Colonic mucosa (tissue), 4 donors: ENCODE results near the gene KIF16B. TPM values are rescaled to one million over a fixed set of nuclear protein-coding genes. Genes with fewer than 3 reads are reported as not detected.

Experiments
- DNase-seq: peaks from one replicate; pipeline ENCODE4 v3.0.0-alpha.2; 2020
- H3K27ac ChIP-seq: fragments of 200-600 bp; one replicate; pipeline ENCODE4 v1.8.0; 2021
- H3K27me3 ChIP-seq: fragments of 200-600 bp; one replicate; pipeline ENCODE4 v1.8.0; 2021
- H3K36me3 ChIP-seq: fragments of 200-600 bp; one replicate; pipeline ENCODE4 v1.8.0; 2021
- H3K4me1 ChIP-seq: fragments of 200-600 bp; one replicate; pipeline ENCODE4 v1.8.0; 2021; ENCODE audit warnings: mild to moderate bottlenecking
- H3K4me3 ChIP-seq: fragments of 200-600 bp; one replicate; pipeline ENCODE4 v1.8.0; 2021
- H3K9ac ChIP-seq, 2 donors: one replicate each; pipeline ENCODE4 v1.7.0; 2013; ENCODE audit warnings: control low read depth in 2 of 2, low read depth in 2 of 2, low read length in 2 of 2
- H3K9me3 ChIP-seq: fragments of 200-600 bp; one replicate; pipeline ENCODE4 v1.8.0; 2021
- intact Hi-C: fragments of 100-400 bp; cut with DNase I; formaldehyde crosslinking; loops from one replicate; pipeline ENCODE4 v1.14.1; 2022
- total RNA-seq, 2 donors: library from RNA; stranded (reverse); fragmentation: NEBNext Ultra II Directional in 1 of 2; extraction: Animal tissue kit (Norgen Biotek cat#: 25700) in 1 of 2; gene quantifications; one replicate each; pipeline ENCODE4 v1.2.1, GENCODE V29; 2021
- TF ChIP-seq, protein P1 (sequence below): fragments of 200-600 bp; IDR thresholded peaks from one replicate; pipeline ENCODE4 v1.8.0; 2022; ENCODE audit warnings: antibody characterized with exemption, mild to moderate bottlenecking
- donor health status: healthy.
- donor health status: DM: no; HTN: no; CAD: no.
- donor health status: DM: no; HTN: no; CAD: no.

Gene KIF16B
- total RNA-seq, 2 donors from 2014 or later, result 41.6 to 68.7 TPM

DNA sequence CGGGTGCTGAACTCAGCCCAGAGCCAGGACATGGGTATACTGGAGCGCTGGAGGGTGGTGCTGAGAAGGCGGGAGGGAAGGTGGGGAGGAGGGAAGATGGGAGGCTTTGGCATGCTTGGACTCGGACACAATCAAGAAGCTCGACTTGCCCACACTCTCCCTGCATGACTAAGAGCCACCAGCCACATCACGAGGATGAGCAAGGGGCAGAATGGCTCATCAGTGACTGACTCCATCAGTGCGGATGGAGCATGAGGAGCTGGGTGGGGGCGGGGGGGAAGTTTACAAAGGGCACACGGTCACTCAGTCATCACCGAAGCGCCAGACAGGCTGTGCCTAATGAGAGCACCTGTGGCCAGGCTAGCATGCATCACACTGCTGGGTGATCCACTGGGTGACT is 222.8 kb downstream of the KIF16B start:
- no peak overlapping the region for H3K4me3 ChIP-seq
- no peak for DNase-seq
- H3K9me3 ChIP-seq, result no peaks in the 10 kb centered on the region
- H3K27me3 ChIP-seq, result no peaks in the 10 kb centered on the region
- intact Hi-C loops, result no loop called here
- H3K27ac ChIP-seq, result no peak overlapping the region
- TF ChIP-seq, protein P1, sequence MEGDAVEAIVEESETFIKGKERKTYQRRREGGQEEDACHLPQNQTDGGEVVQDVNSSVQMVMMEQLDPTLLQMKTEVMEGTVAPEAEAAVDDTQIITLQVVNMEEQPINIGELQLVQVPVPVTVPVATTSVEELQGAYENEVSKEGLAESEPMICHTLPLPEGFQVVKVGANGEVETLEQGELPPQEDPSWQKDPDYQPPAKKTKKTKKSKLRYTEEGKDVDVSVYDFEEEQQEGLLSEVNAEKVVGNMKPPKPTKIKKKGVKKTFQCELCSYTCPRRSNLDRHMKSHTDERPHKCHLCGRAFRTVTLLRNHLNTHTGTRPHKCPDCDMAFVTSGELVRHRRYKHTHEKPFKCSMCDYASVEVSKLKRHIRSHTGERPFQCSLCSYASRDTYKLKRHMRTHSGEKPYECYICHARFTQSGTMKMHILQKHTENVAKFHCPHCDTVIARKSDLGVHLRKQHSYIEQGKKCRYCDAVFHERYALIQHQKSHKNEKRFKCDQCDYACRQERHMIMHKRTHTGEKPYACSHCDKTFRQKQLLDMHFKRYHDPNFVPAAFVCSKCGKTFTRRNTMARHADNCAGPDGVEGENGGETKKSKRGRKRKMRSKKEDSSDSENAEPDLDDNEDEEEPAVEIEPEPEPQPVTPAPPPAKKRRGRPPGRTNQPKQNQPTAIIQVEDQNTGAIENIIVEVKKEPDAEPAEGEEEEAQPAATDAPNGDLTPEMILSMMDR, result no peak
- no peak overlapping the region for H3K9ac ChIP-seq
- H3K4me1 ChIP-seq, result no peaks in the 10 kb centered on the region
- no peaks in the 10 kb centered on the region for H3K36me3 ChIP-seq

DNA sequence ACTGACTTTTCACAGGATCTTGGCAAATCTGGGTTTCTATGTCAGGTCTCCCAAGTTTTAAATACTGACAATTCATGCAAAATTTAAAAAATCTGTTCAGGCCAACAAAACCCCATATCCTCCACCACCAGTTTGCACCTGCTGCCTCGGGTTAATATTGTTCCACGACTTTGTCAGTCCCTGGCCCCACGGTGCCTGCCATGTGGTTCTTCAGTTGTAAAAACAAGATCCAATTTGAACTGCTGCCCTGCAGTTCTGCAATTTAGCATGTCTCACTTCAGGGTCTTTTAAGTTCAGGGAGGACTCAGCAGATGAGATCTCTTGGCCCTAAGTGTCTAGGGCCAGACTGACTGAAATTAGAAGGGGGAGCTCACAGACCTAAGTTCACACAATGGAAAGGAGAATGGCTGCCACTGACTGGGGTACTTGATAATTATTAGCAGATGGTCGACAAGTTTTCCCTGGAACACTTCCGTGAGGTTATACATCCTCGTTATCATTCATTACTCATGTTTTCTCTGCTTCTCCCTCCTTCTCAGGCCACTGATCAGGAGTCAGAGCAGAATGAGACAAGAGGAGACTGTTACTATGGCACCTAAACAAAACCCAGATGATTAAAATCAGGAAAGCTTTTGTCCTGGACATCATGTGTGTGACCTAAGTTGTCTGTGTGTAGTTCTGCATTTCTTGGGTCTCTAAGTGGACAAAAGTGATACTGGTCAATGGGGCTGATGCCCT is 223.6 kb downstream of the KIF16B start:
- H3K4me1 ChIP-seq, result no peaks in the 10 kb centered on the region
- H3K4me3 ChIP-seq, result no peak overlapping the region
- TF ChIP-seq, protein P1, result no peak
- no peaks in the 10 kb centered on the region for H3K36me3 ChIP-seq
- H3K9ac ChIP-seq, result no peak overlapping the region
- no peak overlapping the region for H3K27ac ChIP-seq
- DNase-seq, result no peak
- no peaks in the 10 kb centered on the region for H3K27me3 ChIP-seq
- intact Hi-C loops, result no loop called here
- H3K9me3 ChIP-seq, result no peaks in the 10 kb centered on the region

DNA sequence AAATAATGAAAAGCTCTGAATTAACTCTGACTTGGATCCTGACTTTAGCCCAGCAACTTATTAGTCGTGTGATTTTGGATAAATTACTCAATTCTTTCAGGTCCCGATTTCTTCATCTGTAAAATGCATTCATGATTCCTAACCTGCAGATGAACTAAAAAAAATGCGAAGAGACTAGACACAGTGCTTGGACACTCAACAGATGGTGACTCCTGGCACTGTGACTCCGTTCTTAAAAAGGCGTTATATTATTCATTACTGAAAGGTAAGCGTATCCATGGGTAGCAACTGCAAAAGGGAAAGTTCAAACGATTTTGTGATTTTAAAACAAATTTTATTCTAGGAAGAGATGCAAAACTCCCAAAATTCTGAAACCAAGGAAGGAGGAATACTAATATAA is 226.3 kb downstream of the KIF16B start:
- Histone ChIP-seq H3K27ac (no peak overlapping the region), H3K4me3 (no peak overlapping the region), H3K9me3 (no peaks in the 10 kb centered on the region), H3K4me1 (no peaks in the 10 kb centered on the region), H3K9ac (no peak overlapping the region), H3K27me3 (no peaks in the 10 kb centered on the region), H3K36me3 (no peaks in the 10 kb centered on the region)
- DNase-seq, result no peak
- intact Hi-C loops, result no loop called here
- TF ChIP-seq, protein P1, result no peak

DNA sequence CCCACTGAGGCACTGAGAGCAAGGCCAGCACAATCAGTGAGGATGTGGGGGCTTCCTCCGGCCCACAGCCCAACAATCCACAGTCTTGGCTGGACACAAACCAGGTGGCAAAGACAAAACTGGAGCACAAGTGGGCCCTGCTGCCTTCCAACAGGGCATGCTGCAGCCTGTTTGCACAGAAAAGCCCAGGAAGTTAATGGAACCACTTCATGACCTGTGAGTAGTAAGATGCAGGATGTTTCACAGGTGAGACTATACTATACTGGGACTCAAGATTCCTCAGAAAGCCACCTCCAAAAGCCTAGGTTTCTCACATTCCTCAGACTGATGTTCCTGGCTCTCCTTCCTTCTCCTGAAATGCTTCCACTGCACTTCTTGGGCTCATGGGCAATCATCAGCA is 235.5 kb downstream of the KIF16B start:
- H3K9me3 ChIP-seq, result no peaks in the 10 kb centered on the region
- DNase-seq, result no peak
- no peaks in the 10 kb centered on the region for H3K36me3 ChIP-seq
- no peak overlapping the region for H3K4me3 ChIP-seq
- TF ChIP-seq, protein P1, result no peak
- no peaks in the 10 kb centered on the region for H3K4me1 ChIP-seq
- no peak overlapping the region for H3K27ac ChIP-seq
- intact Hi-C loops, result no loop called here
- no peak overlapping the region for H3K9ac ChIP-seq
- H3K27me3 ChIP-seq, result no peaks in the 10 kb centered on the region

DNA sequence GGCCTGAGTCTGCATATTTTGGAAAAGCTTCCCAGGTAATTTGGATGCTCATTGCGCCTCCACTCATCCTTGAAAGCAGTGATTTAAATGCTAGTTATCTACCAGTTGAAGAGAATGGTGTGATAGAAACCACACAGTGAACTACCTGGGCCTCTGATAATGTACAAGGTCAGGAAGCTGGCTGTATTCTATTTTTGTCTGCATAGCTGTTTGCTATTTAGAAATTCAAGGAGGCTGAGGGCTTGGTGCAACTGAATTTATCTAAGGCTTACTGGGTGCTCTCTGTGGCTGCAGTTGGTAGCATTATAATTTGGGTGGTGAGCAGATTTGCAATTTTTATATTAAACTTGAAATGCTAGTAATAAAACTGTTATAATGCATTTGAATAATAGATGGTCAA is 245.6 kb downstream of the KIF16B start:
- H3K9me3 ChIP-seq, result no peaks in the 10 kb centered on the region
- intact Hi-C loops, result no loop called here
- H3K36me3 ChIP-seq, result no peaks in the 10 kb centered on the region
- TF ChIP-seq, protein P1, result no peak
- H3K4me1 ChIP-seq, result no peaks in the 10 kb centered on the region
- no peak for DNase-seq
- H3K27me3 ChIP-seq, result no peaks in the 10 kb centered on the region
- H3K27ac ChIP-seq, result no peak overlapping the region
- no peak overlapping the region for H3K9ac ChIP-seq
- H3K4me3 ChIP-seq, result no peak overlapping the region
